AG08396 (cell line): ENCODE data around the gene SLC7A9.
"Not testable (repeated sequence)": the region's sequence is repeated elsewhere in the genome, so short reads cannot be mapped to it uniquely, and the experiment has no call there.

Experiments
- DNase-seq: peaks from one replicate; pipeline ENCODE4 v3.0.0; 2012; ENCODE audit warnings: low spot score, mixed read lengths

SLC7A9 gene

GRCh38 chr19:32881766-32882165 is 12.2 kb upstream of the SLC7A9 start:
- DNase-seq: no peak

- no peak for DNase-seq
Observed at GRCh38 chr19:32880622-32881021, 11.1 kb upstream of the SLC7A9 start.

GRCh38 chr19:32879741-32880140 is 10.2 kb upstream of the SLC7A9 start:
- DNase-seq: no peak

GRCh38 chr19:32878988-32879387 is 9.4 kb upstream of the SLC7A9 start:
- no peak for DNase-seq

- DNase-seq: no peak
Observed at GRCh38 chr19:32877977-32878745, 8.6 kb upstream of the SLC7A9 start.

GRCh38 chr19:32877323-32877912 is 7.9 kb upstream of the SLC7A9 start:
- DNase-seq: no peak

GRCh38 chr19:32876919-32877285 is 7.3 kb upstream of the SLC7A9 start:
- no peak for DNase-seq

GRCh38 chr19:32876236-32876918 is 6.8 kb upstream of the SLC7A9 start:
- no peak for DNase-seq

GRCh38 chr19:32875428-32875827 is 5.9 kb upstream of the SLC7A9 start:
- DNase-seq: no peak

GRCh38 chr19:32874605-32875004 is 5.0 kb upstream of the SLC7A9 start:
- DNase-seq: no peak

GRCh38 chr19:32873247-32873959 is 3.8 kb upstream of the SLC7A9 start:
- no peak for DNase-seq

GRCh38 chr19:32872391-32872790 is 2.8 kb upstream of the SLC7A9 start:
- no peak for DNase-seq

GRCh38 chr19:32870981-32871451 is 1.4 kb upstream of the SLC7A9 start:
- DNase-seq: no peak

GRCh38 chr19:32869966-32870573 is 503 bp upstream of the SLC7A9 start:
- no peak for DNase-seq

GRCh38 chr19:32868206-32868950 is 1.2 kb downstream of the SLC7A9 start:
- DNase-seq: no peak

GRCh38 chr19:32867436-32867835 is 2.1 kb downstream of the SLC7A9 start:
- DNase-seq: not testable (repeated sequence)

- DNase-seq: no peak
Observed at GRCh38 chr19:32866564-32867265, 2.9 kb downstream of the SLC7A9 start.

GRCh38 chr19:32866061-32866460 is 3.5 kb downstream of the SLC7A9 start:
- DNase-seq: no peak

GRCh38 chr19:32865326-32865725 is 4.2 kb downstream of the SLC7A9 start:
- no peak for DNase-seq

GRCh38 chr19:32864318-32865007 is 5.1 kb downstream of the SLC7A9 start:
- DNase-seq: no peak
